Measurements from ENCODE around the gene TMEM204. TPM values are rescaled to one million over a fixed set of nuclear protein-coding genes. Genes with fewer than 3 reads are reported as not detected.

TMEM204 gene
- total RNA-seq, result 17.5 and 21.1 TPM in 2 replicates

GRCh38 chr16:1533443-1533951 lies at the start of gene TMEM204:
TMEM204 (plus strand) TSS chr16:1533666; CDS start chr16:1534276, 610 bp downstream.

GRCh38 chr16:1488619-1489018 lies 44.8 kb upstream of the TMEM204 start, which contains the start of gene PTX4:
PTX4 (minus strand) TSS chr16:1488944; CDS start chr16:1488909, 35 bp downstream.

GRCh38 chr16:1492923-1493745 lies 40.3 kb upstream of the TMEM204 start, which contains the start of gene TELO2:
TELO2 (plus strand) TSS chr16:1493360; CDS start chr16:1494282, 922 bp downstream.

Other genes starting within 250 kb of the TMEM204 start
- 45.4 and 62.9 TPM in 2 replicates for gene UBE2I, start 224.0 kb upstream of the TMEM204 start, total RNA-seq
- 0.38 and 0.56 TPM in 2 replicates for gene BAIAP3, start 200.0 kb upstream of the TMEM204 start, total RNA-seq
- gene TSR3, start 181.8 kb upstream of the TMEM204 start, total RNA-seq, result 60.6 and 112 TPM in 2 replicates
- gene GNPTG, start 181.7 kb upstream of the TMEM204 start, total RNA-seq, result 23.6 and 69.1 TPM in 2 replicates
- 7.6 and 9.8 TPM in 2 replicates for gene UNKL, start 119.0 kb upstream of the TMEM204 start, total RNA-seq
- 9.0 and 21.1 TPM in 2 replicates for gene UQCC4, start 112.9 kb upstream of the TMEM204 start, total RNA-seq
- gene PERCC1, start 102.6 kb upstream of the TMEM204 start, total RNA-seq, result not detected in 2 replicates
- gene CCDC154, start 89.1 kb upstream of the TMEM204 start, total RNA-seq, result 1.4 TPM in 1 of 2 replicates, not detected in the other
- 50.6 and 80.9 TPM in 2 replicates for gene CLCN7, start 58.6 kb upstream of the TMEM204 start, total RNA-seq
- gene PTX4, start 44.7 kb upstream of the TMEM204 start, total RNA-seq, result 0.19 TPM in 1 of 2 replicates, not detected in the other
- gene TELO2, start 40.3 kb upstream of the TMEM204 start, total RNA-seq, result 9.0 and 18.8 TPM in 2 replicates
- 18.2 and 25.9 TPM in 2 replicates for gene IFT140, start 78.4 kb downstream of the TMEM204 start, total RNA-seq
- gene CRAMP1, start 78.7 kb downstream of the TMEM204 start, total RNA-seq, result 3.7 and 5.2 TPM in 2 replicates
- gene JPT2, start 144.6 kb downstream of the TMEM204 start, total RNA-seq, result 52.3 and 55.0 TPM in 2 replicates
- gene MAPK8IP3, start 172.5 kb downstream of the TMEM204 start, total RNA-seq, result 25.7 and 46.2 TPM in 2 replicates
- 71.9 and 85.4 TPM in 2 replicates for gene NME3, start 237.9 kb downstream of the TMEM204 start, total RNA-seq
- 7.7 and 9.6 TPM in 2 replicates for gene EME2, start 239.1 kb downstream of the TMEM204 start, total RNA-seq
- 45.1 and 90.1 TPM in 2 replicates for gene MRPS34, start 239.5 kb downstream of the TMEM204 start, total RNA-seq
- gene SPSB3, start 248.9 kb downstream of the TMEM204 start, total RNA-seq, result 21.5 and 37.5 TPM in 2 replicates
- gene NUBP2, start 249.3 kb downstream of the TMEM204 start, total RNA-seq, result 52.7 and 84.4 TPM in 2 replicates